ENCODE measurements around the gene NEUROD1.

Gene NEUROD1

GRCh38 chr2:181632733-181633401 lies 47.5 kb downstream of the NEUROD1 start:
- peak; percentile 20 to 57 for DNase-seq

- DNase-seq, result no peak
Measured at GRCh38 chr2:181628590-181629585, 51.4 kb downstream of the NEUROD1 start.

GRCh38 chr2:181627545-181627944 lies 52.8 kb downstream of the NEUROD1 start:
- peak; percentile 2 to 13 for DNase-seq

- no peak for DNase-seq
Measured at GRCh38 chr2:181626671-181627070, 53.6 kb downstream of the NEUROD1 start.

All from inflammatory macrophage treated with lipopolysaccharide for 1 hour (primary cell).